ENCODE results near the gene RAPGEF5.

The RAPGEF5 gene

GRCh38 chr7:22325671-22326070 is 31.3 kb downstream of the RAPGEF5 start:
- no peak overlapping the region for H3K27ac ChIP-seq
- TF ChIP-seq CTCF (IDR thresholded peaks at IDR 0.05) (no peak), ZFX (IDR thresholded peaks at IDR 0.05; ENCODE audit: borderline replicate concordance) (no peak)

DNA sequence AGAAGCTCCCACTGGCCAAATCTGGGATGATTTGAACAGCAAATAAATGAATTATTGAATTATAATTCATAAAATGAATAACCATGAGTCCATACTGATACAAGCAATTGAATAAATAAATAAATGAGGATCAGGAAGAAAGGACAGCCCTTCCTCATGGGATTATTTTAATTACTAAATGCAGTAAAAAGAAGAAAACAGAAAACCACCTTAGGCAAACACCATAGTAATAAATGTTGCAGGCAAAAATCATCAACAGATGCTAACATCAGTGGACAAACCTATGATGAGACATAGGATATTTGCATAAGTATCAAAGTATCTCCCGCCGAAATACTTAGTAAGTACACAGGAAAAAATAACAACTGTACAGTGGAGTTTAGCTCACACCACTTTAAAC is 33.2 kb downstream of the RAPGEF5 start:
- no peak for TF ChIP-seq ZFX (IDR thresholded peaks at IDR 0.05; ENCODE audit: borderline replicate concordance)
- TF ChIP-seq CTCF (IDR thresholded peaks at IDR 0.05): no peak
- H3K27ac ChIP-seq: no peak overlapping the region

- TF ChIP-seq ZFX (IDR thresholded peaks at IDR 0.05; ENCODE audit: borderline replicate concordance): no peak
- TF ChIP-seq CTCF (IDR thresholded peaks at IDR 0.05): no peak
Measured at GRCh38 chr7:22320416-22320815, 36.5 kb downstream of the RAPGEF5 start.

DNA sequence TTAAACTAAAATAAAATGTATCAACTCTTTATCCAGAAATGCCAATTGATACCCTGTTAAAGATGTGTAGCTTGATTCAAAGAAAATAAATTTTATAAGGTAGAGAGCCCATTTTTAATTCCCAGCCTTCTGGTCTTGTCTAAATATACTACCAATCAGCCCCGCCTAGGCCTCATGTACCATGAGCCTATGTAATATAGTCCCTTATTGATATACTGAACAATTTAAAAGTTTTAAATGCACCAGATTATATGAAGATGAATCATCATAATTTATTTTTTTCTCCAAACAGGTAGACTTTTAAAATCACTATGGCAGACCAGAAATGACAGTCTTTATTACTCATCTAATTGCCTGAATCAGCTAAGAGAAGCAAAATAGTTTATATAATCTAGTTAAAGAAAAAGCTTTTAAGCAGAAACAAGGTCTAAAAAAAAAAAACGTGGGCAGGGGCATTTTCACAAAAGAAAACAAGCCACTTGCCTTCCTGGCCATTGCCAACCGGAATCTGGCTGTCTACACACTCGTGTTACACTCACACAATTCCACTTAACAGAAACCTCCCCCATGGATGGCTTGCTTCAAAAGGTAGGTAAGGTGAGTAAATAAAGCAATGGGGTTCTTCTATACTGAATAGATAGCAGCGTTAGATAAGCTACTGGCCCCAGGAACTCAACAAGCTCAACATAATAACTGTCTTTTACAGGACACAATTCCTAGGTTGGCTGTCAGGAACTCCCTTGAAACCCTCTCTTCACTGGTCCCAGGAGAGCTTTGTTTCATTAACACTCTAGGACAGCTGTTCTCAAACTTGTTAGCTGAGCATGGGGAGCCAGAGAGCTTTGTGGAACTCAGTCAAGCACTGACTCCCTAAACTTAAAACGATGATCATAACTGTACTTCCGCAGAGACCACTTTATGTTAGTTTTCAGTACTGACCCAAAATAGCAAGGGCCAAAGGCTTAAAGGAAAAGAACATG is 37.2 kb downstream of the RAPGEF5 start:
- TF ChIP-seq ZFX (IDR thresholded peaks at IDR 0.05; ENCODE audit: borderline replicate concordance) (no peak), CTCF (IDR thresholded peaks at IDR 0.05) (no peak)
- H3K27ac ChIP-seq: no peak overlapping the region

More at GRCh38 chr7:22320416-22320815, 36.5 kb downstream of the RAPGEF5 start:
- H3K27ac ChIP-seq: no peak overlapping the region

- no peak overlapping the region for H3K27ac ChIP-seq
- no peak for TF ChIP-seq ZFX (IDR thresholded peaks at IDR 0.05; ENCODE audit: borderline replicate concordance)
- no peak for TF ChIP-seq CTCF (IDR thresholded peaks at IDR 0.05)
Measured at GRCh38 chr7:22318376-22318775, 38.6 kb downstream of the RAPGEF5 start.

- no peak for TF ChIP-seq ZFX (IDR thresholded peaks at IDR 0.05; ENCODE audit: borderline replicate concordance)
- no peak for TF ChIP-seq CTCF (IDR thresholded peaks at IDR 0.05)
- H3K27ac ChIP-seq: no peak overlapping the region
Measured at GRCh38 chr7:22317632-22318031, 39.3 kb downstream of the RAPGEF5 start.

GRCh38 chr7:22316914-22317313 is 40.0 kb downstream of the RAPGEF5 start:
- H3K27ac ChIP-seq: no peak overlapping the region
- no peak for TF ChIP-seq CTCF (IDR thresholded peaks at IDR 0.05)
- TF ChIP-seq ZFX (IDR thresholded peaks at IDR 0.05; ENCODE audit: borderline replicate concordance): no peak

Data from 22Rv1 (cell line).